Measurements from ENCODE around the gene WFS1.

DNA sequence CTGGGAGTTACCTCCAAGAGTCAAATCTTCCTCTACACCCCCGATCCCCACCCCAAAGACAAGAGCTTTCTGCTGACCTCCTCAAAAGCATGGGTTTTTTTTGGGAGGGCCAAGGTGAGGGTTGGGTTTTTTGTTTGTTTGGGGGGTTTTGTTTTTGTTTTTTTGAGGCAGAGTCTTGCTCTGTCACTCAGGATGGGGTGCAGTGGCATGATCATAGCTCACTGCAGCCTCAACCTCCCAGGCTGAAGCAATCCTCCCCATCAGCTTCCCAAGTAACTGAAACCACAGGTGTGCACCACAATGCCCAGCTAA is 18.7 kb upstream of the WFS1 start:
- TF ChIP-seq, protein P1, sequence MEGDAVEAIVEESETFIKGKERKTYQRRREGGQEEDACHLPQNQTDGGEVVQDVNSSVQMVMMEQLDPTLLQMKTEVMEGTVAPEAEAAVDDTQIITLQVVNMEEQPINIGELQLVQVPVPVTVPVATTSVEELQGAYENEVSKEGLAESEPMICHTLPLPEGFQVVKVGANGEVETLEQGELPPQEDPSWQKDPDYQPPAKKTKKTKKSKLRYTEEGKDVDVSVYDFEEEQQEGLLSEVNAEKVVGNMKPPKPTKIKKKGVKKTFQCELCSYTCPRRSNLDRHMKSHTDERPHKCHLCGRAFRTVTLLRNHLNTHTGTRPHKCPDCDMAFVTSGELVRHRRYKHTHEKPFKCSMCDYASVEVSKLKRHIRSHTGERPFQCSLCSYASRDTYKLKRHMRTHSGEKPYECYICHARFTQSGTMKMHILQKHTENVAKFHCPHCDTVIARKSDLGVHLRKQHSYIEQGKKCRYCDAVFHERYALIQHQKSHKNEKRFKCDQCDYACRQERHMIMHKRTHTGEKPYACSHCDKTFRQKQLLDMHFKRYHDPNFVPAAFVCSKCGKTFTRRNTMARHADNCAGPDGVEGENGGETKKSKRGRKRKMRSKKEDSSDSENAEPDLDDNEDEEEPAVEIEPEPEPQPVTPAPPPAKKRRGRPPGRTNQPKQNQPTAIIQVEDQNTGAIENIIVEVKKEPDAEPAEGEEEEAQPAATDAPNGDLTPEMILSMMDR (IDR thresholded peaks at IDR 0.05), result no peak
- TF ChIP-seq POLR2A (IDR thresholded peaks at IDR 0.05), result no peak

Measured in thyroid gland (tissue), 4 donors.